ENCODE measurements around the gene HTT. TPM values are rescaled to one million over a fixed set of nuclear protein-coding genes. Genes with fewer than 3 reads are reported as not detected.
A peak's percentile ranks its signal among the peaks of the same experiment; 100 is the strongest.
"Not testable (repeated sequence)": the region's sequence is repeated elsewhere in the genome, so short reads cannot be mapped to it uniquely, and the experiment has no call there.

The HTT gene
- total and polyA plus RNA-seq, 9 of the 15 experiments (the other 6 are each of a cell fraction or from before 2014, with no cell fraction given) = 0.66 to 31.6 (median 14.7) TPM

DNA sequence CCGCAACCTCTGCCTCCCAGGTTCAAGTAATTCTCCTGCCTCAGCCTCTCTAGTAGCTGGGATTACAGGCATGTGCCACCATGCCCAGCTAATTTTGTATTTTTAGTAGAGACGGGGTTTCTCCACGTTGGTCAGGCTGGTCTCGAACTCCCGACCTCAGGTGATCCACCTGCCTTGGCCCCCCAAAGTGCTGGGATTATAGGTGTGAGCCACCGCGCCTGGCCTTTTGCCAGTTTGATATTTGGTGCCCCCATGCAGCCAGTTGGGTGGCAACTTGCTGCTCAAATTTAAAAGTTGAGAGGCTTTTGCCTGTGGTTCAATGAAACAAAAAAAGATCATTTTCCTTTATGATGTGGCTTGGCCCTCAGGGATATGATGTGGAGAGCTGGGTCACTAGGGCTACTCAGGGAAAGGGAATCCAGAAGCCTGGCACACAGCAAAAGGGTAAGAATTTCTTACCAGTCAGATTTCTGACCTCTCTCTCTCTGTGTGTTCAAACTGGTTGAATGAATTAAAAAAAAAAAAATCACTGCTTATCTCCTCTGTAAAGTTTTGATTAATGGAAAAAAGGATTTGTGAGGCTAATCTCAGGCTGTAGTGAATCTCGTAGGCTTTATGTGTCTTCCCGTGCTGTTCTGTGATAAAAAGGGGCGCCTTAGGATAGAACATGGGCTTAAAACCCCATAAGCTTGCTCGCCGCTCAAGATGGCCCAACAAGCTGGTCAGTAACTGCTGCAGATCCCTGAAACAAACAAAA, 23.2 kb upstream of the HTT start:
- BruUV-seq (replicated peaks); H3K4me3 ChIP-seq; FAIRE-seq; in situ Hi-C loops (cut with MboI); H3K79me2 ChIP-seq (ENCODE audit: control insufficient read depth, insufficient read depth, low read length); H3K4me2 ChIP-seq (ENCODE audit: insufficient read depth, low read length); H3K9ac ChIP-seq (ENCODE audit: insufficient read depth in 1 of 2, low read depth in 2 of 2, low read length in 2 of 2); DNase-seq (ENCODE audit: extremely low read depth in 1 of 4, low spot score in 3 of 4); intact Hi-C loops (cut with micrococcal nuclease); CTCF ChIA-PET (ENCODE audit: low intra/inter-chr PET ratio); H4K20me1 ChIP-seq (replicated peaks; ENCODE audit: control insufficient read depth, insufficient read depth, low read length); H3K9me1 ChIP-seq (ENCODE audit: control insufficient read depth, insufficient read depth, low read length); ATAC-seq; H2AFZ ChIP-seq (ENCODE audit: low read depth, low read length); H3K36me3 ChIP-seq (ENCODE audit: control insufficient read depth, insufficient read depth, low read length); H3K9me3 ChIP-seq (replicated peaks; ENCODE audit: control insufficient read depth, insufficient read depth, low read depth, low read length); POLR2A ChIA-PET; H3K27ac ChIP-seq (ENCODE audit: extremely low read depth, low read depth, low read length); H3K4me1 ChIP-seq (replicated peaks in 1 of 2; ENCODE audit: control insufficient read depth in 2 of 2, insufficient read depth in 2 of 2, low read length in 2 of 2): not testable (repeated sequence)
- WGBS (ENCODE audit: insufficient coverage, low coverage, missing lambda C conversion rate) = 0% methylated on average over 11 of the region's 12 CpGs
- peak; percentile 65 to 76 for TF ChIP-seq KDM1A (IDR thresholded peaks at IDR 0.05)
- peaks cover 4 to 11% of the 10 kb centered on the region in 2 experiments; a peak in 3 of 5 replicates for H3K27me3 ChIP-seq (ENCODE audit: control insufficient read depth in 2 of 2, insufficient read depth in 2 of 2, low read length in 2 of 2)

DNA sequence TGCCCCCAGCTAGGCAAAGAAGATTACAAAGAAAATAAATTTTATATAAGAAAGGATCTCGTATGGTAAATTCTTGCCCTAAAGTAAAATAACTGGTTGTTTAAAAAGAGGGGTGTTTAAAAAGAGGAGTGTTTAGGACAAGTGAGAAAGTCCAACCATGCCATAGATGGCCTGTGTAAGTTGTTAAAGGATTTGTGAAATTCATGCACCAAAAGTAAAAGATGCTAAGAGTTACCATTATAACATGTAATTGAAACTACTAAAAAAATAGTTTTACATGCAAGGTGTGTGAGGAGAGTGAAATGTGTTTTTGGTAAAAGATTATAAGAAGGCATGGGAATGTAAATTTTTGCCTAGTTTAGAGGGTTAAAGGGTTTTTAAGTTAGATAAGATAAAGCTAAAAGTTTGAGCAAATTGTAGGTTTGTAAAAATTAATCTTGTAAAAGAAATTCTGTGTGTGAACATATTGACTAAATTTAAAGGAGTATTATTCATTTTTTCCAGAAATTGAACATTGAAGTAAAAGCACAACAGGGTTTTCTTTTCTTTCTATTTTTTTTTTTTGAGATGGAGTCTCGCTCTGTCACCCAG, 20.2 kb upstream of the HTT start:
- FAIRE-seq (no peak), ATAC-seq (no peak), DNase-seq (ENCODE audit: extremely low read depth in 1 of 4, low spot score in 3 of 4) (no peak)
- ChIA-PET CTCF (ENCODE audit: low intra/inter-chr PET ratio) (no interaction called here), POLR2A (no interaction called here)
- Histone ChIP-seq H3K36me3 (ENCODE audit: control insufficient read depth, insufficient read depth, low read length) (no peaks in the 10 kb centered on the region), H3K9me1 (ENCODE audit: control insufficient read depth, insufficient read depth, low read length) (no peaks in the 10 kb centered on the region), H3K79me2 (ENCODE audit: control insufficient read depth, insufficient read depth, low read length) (no peaks in the 10 kb centered on the region), H3K9me3 (replicated peaks; ENCODE audit: control insufficient read depth, insufficient read depth, low read depth, low read length) (peaks cover 7% of the 10 kb centered on the region; the same call in 1 of the 2 replicates), H3K4me1 (replicated peaks in 1 of 2; ENCODE audit: control insufficient read depth in 2 of 2, insufficient read depth in 2 of 2, low read length in 2 of 2) (no peaks in the 10 kb centered on the region), H4K20me1 (replicated peaks; ENCODE audit: control insufficient read depth, insufficient read depth, low read length) (no peaks in the 10 kb centered on the region), H2AFZ (ENCODE audit: low read depth, low read length) (no peak overlapping the region), H3K27me3 (ENCODE audit: control insufficient read depth in 2 of 2, insufficient read depth in 2 of 2, low read length in 2 of 2) (peaks cover 11 to 15% of the 10 kb centered on the region in 2 experiments; a peak in 4 of 5 replicates), H3K9ac (ENCODE audit: insufficient read depth in 1 of 2, low read depth in 2 of 2, low read length in 2 of 2) (no peak overlapping the region), H3K4me2 (ENCODE audit: insufficient read depth, low read length) (no peak overlapping the region), H3K27ac (ENCODE audit: extremely low read depth, low read depth, low read length) (no peak overlapping the region), H3K4me3 (no peak overlapping the region)
- 0% methylated on average over 2 of the region's 2 CpGs for WGBS (ENCODE audit: insufficient coverage, low coverage, missing lambda C conversion rate)
- no TSS peak for BruUV-seq (replicated peaks)
- intact Hi-C loops (cut with micrococcal nuclease) (no loop called here), in situ Hi-C loops (cut with MboI) (no loop called here)
- TF ChIP-seq HEY1 (CRISPR knock-in tag; IDR thresholded peaks at IDR 0.05; ENCODE audit: borderline replicate concordance) (no peak), ARID2 (IDR thresholded peaks at IDR 0.05) (no peak)
- TF ChIP-seq, protein P1, sequence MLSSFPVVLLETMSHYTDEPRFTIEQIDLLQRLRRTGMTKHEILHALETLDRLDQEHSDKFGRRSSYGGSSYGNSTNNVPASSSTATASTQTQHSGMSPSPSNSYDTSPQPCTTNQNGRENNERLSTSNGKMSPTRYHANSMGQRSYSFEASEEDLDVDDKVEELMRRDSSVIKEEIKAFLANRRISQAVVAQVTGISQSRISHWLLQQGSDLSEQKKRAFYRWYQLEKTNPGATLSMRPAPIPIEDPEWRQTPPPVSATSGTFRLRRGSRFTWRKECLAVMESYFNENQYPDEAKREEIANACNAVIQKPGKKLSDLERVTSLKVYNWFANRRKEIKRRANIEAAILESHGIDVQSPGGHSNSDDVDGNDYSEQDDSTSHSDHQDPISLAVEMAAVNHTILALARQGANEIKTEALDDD (IDR thresholded peaks at IDR 0.05) = no peak
- TF ChIP-seq, protein P2, sequence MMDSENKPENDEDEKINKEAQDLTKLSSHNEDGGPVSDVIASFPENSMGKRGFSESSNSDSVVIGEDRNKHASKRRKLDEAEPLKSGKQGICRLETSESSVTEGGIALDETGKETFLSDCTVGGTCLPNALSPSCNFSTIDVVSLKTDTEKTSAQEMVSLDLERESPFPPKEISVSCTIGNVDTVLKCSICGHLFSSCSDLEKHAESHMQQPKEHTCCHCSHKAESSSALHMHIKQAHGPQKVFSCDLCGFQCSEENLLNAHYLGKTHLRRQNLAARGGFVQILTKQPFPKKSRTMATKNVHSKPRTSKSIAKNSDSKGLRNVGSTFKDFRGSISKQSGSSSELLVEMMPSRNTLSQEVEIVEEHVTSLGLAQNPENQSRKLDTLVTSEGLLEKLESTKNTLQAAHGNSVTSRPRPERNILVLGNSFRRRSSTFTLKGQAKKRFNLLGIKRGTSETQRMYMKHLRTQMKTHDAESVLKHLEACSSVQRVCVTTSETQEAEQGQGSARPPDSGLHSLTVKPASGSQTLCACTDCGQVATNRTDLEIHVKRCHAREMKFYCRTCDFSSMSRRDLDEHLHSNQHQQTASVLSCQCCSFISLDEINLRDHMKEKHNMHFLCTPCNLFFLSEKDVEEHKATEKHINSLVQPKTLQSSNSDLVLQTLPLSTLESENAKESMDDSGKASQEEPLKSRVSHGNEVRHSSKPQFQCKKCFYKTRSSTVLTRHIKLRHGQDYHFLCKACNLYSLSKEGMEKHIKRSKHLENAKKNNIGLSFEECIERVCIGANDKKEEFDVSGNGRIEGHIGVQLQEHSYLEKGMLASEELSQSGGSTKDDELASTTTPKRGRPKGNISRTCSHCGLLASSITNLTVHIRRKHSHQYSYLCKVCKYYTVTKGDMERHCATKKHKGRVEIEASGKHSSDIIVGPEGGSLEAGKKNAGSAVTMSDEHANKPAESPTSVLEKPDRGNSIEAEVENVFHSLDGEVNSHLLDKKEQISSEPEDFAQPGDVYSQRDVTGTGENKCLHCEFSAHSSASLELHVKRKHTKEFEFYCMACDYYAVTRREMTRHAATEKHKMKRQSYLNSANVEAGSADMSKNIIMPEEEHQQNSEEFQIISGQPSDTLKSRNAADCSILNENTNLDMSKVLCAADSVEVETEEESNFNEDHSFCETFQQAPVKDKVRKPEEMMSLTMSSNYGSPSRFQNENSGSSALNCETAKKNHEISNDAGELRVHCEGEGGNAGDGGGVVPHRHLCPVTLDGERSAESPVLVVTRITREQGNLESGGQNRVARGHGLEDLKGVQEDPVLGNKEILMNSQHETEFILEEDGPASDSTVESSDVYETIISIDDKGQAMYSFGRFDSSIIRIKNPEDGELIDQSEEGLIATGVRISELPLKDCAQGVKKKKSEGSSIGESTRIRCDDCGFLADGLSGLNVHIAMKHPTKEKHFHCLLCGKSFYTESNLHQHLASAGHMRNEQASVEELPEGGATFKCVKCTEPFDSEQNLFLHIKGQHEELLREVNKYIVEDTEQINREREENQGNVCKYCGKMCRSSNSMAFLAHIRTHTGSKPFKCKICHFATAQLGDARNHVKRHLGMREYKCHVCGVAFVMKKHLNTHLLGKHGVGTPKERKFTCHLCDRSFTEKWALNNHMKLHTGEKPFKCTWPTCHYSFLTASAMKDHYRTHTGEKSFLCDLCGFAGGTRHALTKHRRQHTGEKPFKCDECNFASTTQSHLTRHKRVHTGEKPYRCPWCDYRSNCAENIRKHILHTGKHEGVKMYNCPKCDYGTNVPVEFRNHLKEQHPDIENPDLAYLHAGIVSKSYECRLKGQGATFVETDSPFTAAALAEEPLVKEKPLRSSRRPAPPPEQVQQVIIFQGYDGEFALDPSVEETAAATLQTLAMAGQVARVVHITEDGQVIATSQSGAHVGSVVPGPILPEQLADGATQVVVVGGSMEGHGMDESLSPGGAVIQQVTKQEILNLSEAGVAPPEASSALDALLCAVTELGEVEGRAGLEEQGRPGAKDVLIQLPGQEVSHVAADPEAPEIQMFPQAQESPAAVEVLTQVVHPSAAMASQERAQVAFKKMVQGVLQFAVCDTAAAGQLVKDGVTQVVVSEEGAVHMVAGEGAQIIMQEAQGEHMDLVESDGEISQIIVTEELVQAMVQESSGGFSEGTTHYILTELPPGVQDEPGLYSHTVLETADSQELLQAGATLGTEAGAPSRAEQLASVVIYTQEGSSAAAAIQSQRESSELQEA (IDR thresholded peaks at IDR 0.05; ENCODE audit: low read depth) = no peak
